Activated CD8-positive, alpha-beta memory T cell treated with anti-CD3 and anti-CD28 coated beads for 36 hours (primary cell): ENCODE data around the gene GPC1. TPM values are rescaled to one million over a fixed set of nuclear protein-coding genes. Genes with fewer than 3 reads are reported as not detected.

Experiments
- CTCF ChIA-PET: fragments of 350-600 bp; sonication (Branson Sonifier 250); formaldehyde crosslinking; loops from one replicate; lab custom pipeline; 2021; ENCODE audit warnings: antibody characterized with exemption; lab: Charles Lee
- POLR2A ChIA-PET: fragments of 350-600 bp; sonication (Branson Sonifier 250); formaldehyde crosslinking; loops from one replicate; lab custom pipeline; 2021; ENCODE audit warnings: antibody characterized with exemption; lab: Charles Lee
- total RNA-seq, 2 experiments: library from RNA; stranded (reverse); gene quantifications; one replicate each; pipeline ENCODE4 v1.2.3, GENCODE V29; 2021

GPC1 gene
- total RNA-seq, 2 experiments from 2014 or later = 1.7 TPM

GRCh38 chr2:240438810-240439697 is 3.6 kb downstream of the GPC1 start:
- POLR2A ChIA-PET = no interaction called here

GRCh38 chr2:240439698-240440151 is 4.3 kb downstream of the GPC1 start:
- CTCF ChIA-PET = no interaction called here
- POLR2A ChIA-PET = no interaction called here

More at GRCh38 chr2:240438810-240439697, 3.6 kb downstream of the GPC1 start:
- CTCF ChIA-PET = interaction anchor here (1.1 kb wide), 1 partner anchor 10 kb away, joined by 3 read pairs; no protein-coding TSS in a partner anchor

- POLR2A ChIA-PET = no interaction called here
- CTCF ChIA-PET = no interaction called here
Observed at GRCh38 chr2:240440251-240440650, 4.8 kb downstream of the GPC1 start.

- CTCF ChIA-PET = no interaction called here
- POLR2A ChIA-PET = no interaction called here
Observed at GRCh38 chr2:240440704-240441320, 5.3 kb downstream of the GPC1 start.

GRCh38 chr2:240441326-240441992 is 6.0 kb downstream of the GPC1 start:
- CTCF ChIA-PET = interaction anchor here (0.5 kb wide), 1 partner anchor 1523 kb away, joined by 3 read pairs; no protein-coding TSS in a partner anchor
- POLR2A ChIA-PET = no interaction called here

- ChIA-PET POLR2A (no interaction called here), CTCF (interaction anchor here (0.5 kb wide), 1 partner anchor 1522 kb away, joined by 3 read pairs; no protein-coding TSS in a partner anchor)
Observed at GRCh38 chr2:240441993-240442411, 6.5 kb downstream of the GPC1 start.

GRCh38 chr2:240442891-240443715 is 7.6 kb downstream of the GPC1 start:
- CTCF ChIA-PET = no interaction called here
- POLR2A ChIA-PET = interaction anchor here (0.6 kb wide), 1 partner anchor 210 kb away, joined by 5 read pairs; no protein-coding TSS in a partner anchor

- POLR2A ChIA-PET = interaction anchor here (0.6 kb wide), 1 partner anchor 210 kb away, joined by 5 read pairs; no protein-coding TSS in a partner anchor
Observed at GRCh38 chr2:240443891-240444301, 8.4 kb downstream of the GPC1 start.

GRCh38 chr2:240444464-240444863 is 9.0 kb downstream of the GPC1 start:
- ChIA-PET POLR2A (interaction anchor here (0.6 kb wide), 1 partner anchor 8 kb away, joined by 4 read pairs; no protein-coding TSS in a partner anchor), CTCF (no interaction called here)

More at GRCh38 chr2:240443891-240444301, 8.4 kb downstream of the GPC1 start:
- CTCF ChIA-PET = no interaction called here

GRCh38 chr2:240445961-240446663 is 10.6 kb downstream of the GPC1 start:
- ChIA-PET CTCF (no interaction called here), POLR2A (no interaction called here)

GRCh38 chr2:240446664-240447175 is 11.3 kb downstream of the GPC1 start:
- CTCF ChIA-PET = no interaction called here

GRCh38 chr2:240447331-240447730 is 11.9 kb downstream of the GPC1 start:
- POLR2A ChIA-PET = no interaction called here

More at GRCh38 chr2:240446664-240447175, 11.3 kb downstream of the GPC1 start:
- POLR2A ChIA-PET = no interaction called here

GRCh38 chr2:240447934-240448333 is 12.5 kb downstream of the GPC1 start:
- POLR2A ChIA-PET = no interaction called here
- CTCF ChIA-PET = no interaction called here

More at GRCh38 chr2:240447331-240447730, 11.9 kb downstream of the GPC1 start:
- CTCF ChIA-PET = no interaction called here

GRCh38 chr2:240448387-240449274 is 13.2 kb downstream of the GPC1 start:
- ChIA-PET POLR2A (no interaction called here), CTCF (no interaction called here)

- POLR2A ChIA-PET = no interaction called here
- CTCF ChIA-PET = no interaction called here
Observed at GRCh38 chr2:240449764-240450531, 14.5 kb downstream of the GPC1 start.

- CTCF ChIA-PET = no interaction called here
- POLR2A ChIA-PET = no interaction called here
Observed at GRCh38 chr2:240450532-240451107, 15.2 kb downstream of the GPC1 start.
